Nephron (organoid): Measurements from ENCODE around the gene CEACAM19.
"Not testable (repeated sequence)": the region's sequence is repeated elsewhere in the genome, so short reads cannot be mapped to it uniquely, and the experiment has no call there.

ENCODE experiments used
- H3K27ac Mint-ChIP-seq, 3 experiments: 2 replicates each; pipeline ENCODE4 v1.8.0; 2020; ENCODE audit warnings: mixed read lengths in 3 of 3, mild to moderate bottlenecking in 2 of 3, moderate library complexity in 1 of 3
- H3K27me3 Mint-ChIP-seq: 2 replicates; pipeline ENCODE4 v1.8.0; 2021; ENCODE audit warnings: low read depth, mild to moderate bottlenecking, moderate library complexity, mixed read lengths
- H3K36me3 Mint-ChIP-seq: 2 replicates; pipeline ENCODE4 v1.8.0; 2020; ENCODE audit warnings: low read depth, mixed read lengths
- H3K4me1 Mint-ChIP-seq: 2 replicates; pipeline ENCODE4 v1.8.0; 2020; ENCODE audit warnings: mixed read lengths
- H3K4me3 Mint-ChIP-seq, 3 experiments: 2 replicates each; pipeline ENCODE4 v1.8.0; 2020; ENCODE audit warnings: mild to moderate bottlenecking in 3 of 3, mixed read lengths in 3 of 3, moderate library complexity in 2 of 3
- H3K9me3 Mint-ChIP-seq: 2 replicates; pipeline ENCODE4 v1.8.0; 2020; ENCODE audit warnings: mixed read lengths
- CTCF ChIP-seq, 3 experiments: fragments of 200-600 bp; sonication (generic); IDR thresholded peaks; one replicate each; pipeline ENCODE4 v1.5.0; 2021; ENCODE audit warnings: antibody characterized with exemption in 3 of 3; ENCODE audit not compliant: unreplicated experiment in 3 of 3

The CEACAM19 gene

GRCh38 chr19:44708940-44709339, 37.7 kb downstream of the CEACAM19 start:
- TF ChIP-seq CTCF (IDR thresholded peaks at IDR 0.05; ENCODE audit: unreplicated experiment in 3 of 3): no peak
- H3K27ac Mint-ChIP-seq: no peak overlapping the region

GRCh38 chr19:44709434-44710266, 38.4 kb downstream of the CEACAM19 start:
- H3K9me3 Mint-ChIP-seq, H3K27ac Mint-ChIP-seq: not testable (repeated sequence)

More at GRCh38 chr19:44708940-44709339, 37.7 kb downstream of the CEACAM19 start:
- H3K9me3 Mint-ChIP-seq: no peaks in the 10 kb centered on the region
- peaks cover 4% of the 10 kb centered on the region for H3K27me3 Mint-ChIP-seq
- H3K4me3 Mint-ChIP-seq: no peak overlapping the region
- H3K36me3 Mint-ChIP-seq: no peaks in the 10 kb centered on the region
- H3K4me1 Mint-ChIP-seq: peaks cover 13% of the 10 kb centered on the region

GRCh38 chr19:44710483-44710882, 39.2 kb downstream of the CEACAM19 start:
- Mint-ChIP-seq H3K4me1 (peaks cover 9% of the 10 kb centered on the region), H3K4me3 (no peak overlapping the region)
- no peak for TF ChIP-seq CTCF (IDR thresholded peaks at IDR 0.05; ENCODE audit: unreplicated experiment in 3 of 3)

More at GRCh38 chr19:44709434-44710266, 38.4 kb downstream of the CEACAM19 start:
- not testable (repeated sequence) for H3K27me3 Mint-ChIP-seq, H3K36me3 Mint-ChIP-seq, H3K4me3 Mint-ChIP-seq
- H3K4me1 Mint-ChIP-seq: peaks cover 13% of the 10 kb centered on the region

GRCh38 chr19:44712864-44713515, 41.7 kb downstream of the CEACAM19 start:
- Mint-ChIP-seq H3K27me3 (peaks cover 4% of the 10 kb centered on the region), H3K36me3 (no peaks in the 10 kb centered on the region), H3K9me3 (peaks cover 5% of the 10 kb centered on the region), H3K27ac (no peak overlapping the region), H3K4me1 (peaks cover under 1% of the 10 kb centered on the region), H3K4me3 (no peak overlapping the region)
- no peak for TF ChIP-seq CTCF (IDR thresholded peaks at IDR 0.05; ENCODE audit: unreplicated experiment in 3 of 3)

More at GRCh38 chr19:44710483-44710882, 39.2 kb downstream of the CEACAM19 start:
- Mint-ChIP-seq H3K36me3 (no peaks in the 10 kb centered on the region), H3K27ac (no peak overlapping the region), H3K9me3 (peaks cover 3% of the 10 kb centered on the region), H3K27me3 (peaks cover 4% of the 10 kb centered on the region)

- H3K36me3 Mint-ChIP-seq: no peaks in the 10 kb centered on the region
- H3K4me1 Mint-ChIP-seq: peaks cover 6% of the 10 kb centered on the region
- no peak overlapping the region for H3K4me3 Mint-ChIP-seq
- peaks cover 5% of the 10 kb centered on the region for H3K9me3 Mint-ChIP-seq
- H3K27ac Mint-ChIP-seq: no peak overlapping the region
- no peak for TF ChIP-seq CTCF (IDR thresholded peaks at IDR 0.05; ENCODE audit: unreplicated experiment in 3 of 3)
- H3K27me3 Mint-ChIP-seq: peaks cover 4% of the 10 kb centered on the region
These were observed 43.4 kb downstream of the CEACAM19 start for GRCh38 chr19:44714597-44715169.

- Mint-ChIP-seq H3K9me3 (peaks cover 5% of the 10 kb centered on the region), H3K4me1 (peaks cover 6% of the 10 kb centered on the region), H3K27ac (peak overlapping the region in 1 of 3 experiments; percentile 55), H3K36me3 (no peaks in the 10 kb centered on the region), H3K4me3 (no peak overlapping the region), H3K27me3 (peaks cover 3% of the 10 kb centered on the region)
- no peak for TF ChIP-seq CTCF (IDR thresholded peaks at IDR 0.05; ENCODE audit: unreplicated experiment in 3 of 3)
These were observed 46.3 kb downstream of the CEACAM19 start for GRCh38 chr19:44717603-44718002.
